ENCODE measurements around the gene VSTM4.

Gene VSTM4

GRCh38 chr10:49141541-49142332, 26.4 kb upstream of the VSTM4 start:
- no peak for DNase-seq (ENCODE audit: low read depth)

GRCh38 chr10:49140304-49141177, 25.2 kb upstream of the VSTM4 start:
- no peak for DNase-seq (ENCODE audit: low read depth)

GRCh38 chr10:49139846-49140195, 24.5 kb upstream of the VSTM4 start:
- no peak for DNase-seq (ENCODE audit: low read depth)

- DNase-seq (ENCODE audit: low read depth): no peak
Observed at GRCh38 chr10:49139028-49139845, 23.9 kb upstream of the VSTM4 start.

GRCh38 chr10:49138361-49138891, 23.1 kb upstream of the VSTM4 start:
- no peak for DNase-seq (ENCODE audit: low read depth)

- DNase-seq (ENCODE audit: low read depth): no peak
Observed at GRCh38 chr10:49136525-49136924, 21.2 kb upstream of the VSTM4 start.

- no peak for DNase-seq (ENCODE audit: low read depth)
Observed at GRCh38 chr10:49135575-49136313, 20.4 kb upstream of the VSTM4 start.

- DNase-seq (ENCODE audit: low read depth): no peak
Observed at GRCh38 chr10:49134327-49134726, 19.0 kb upstream of the VSTM4 start.

GRCh38 chr10:49133706-49134248, 18.5 kb upstream of the VSTM4 start, which contains the start of gene FAM170B:
Gene FAM170B (minus strand): TSS chr10:49134021. CDS start chr10:49133918, 103 bp downstream.
- DNase-seq (ENCODE audit: low read depth): no peak

- no peak for DNase-seq (ENCODE audit: low read depth)
Observed at GRCh38 chr10:49132362-49132737, 17.0 kb upstream of the VSTM4 start.

- DNase-seq (ENCODE audit: low read depth): no peak
Observed at GRCh38 chr10:49131507-49132361, 16.4 kb upstream of the VSTM4 start.

GRCh38 chr10:49129376-49129775, 14.1 kb upstream of the VSTM4 start:
- no peak for DNase-seq (ENCODE audit: low read depth)

GRCh38 chr10:49128854-49129253, 13.5 kb upstream of the VSTM4 start:
- no peak for DNase-seq (ENCODE audit: low read depth)

GRCh38 chr10:49123981-49124950, 8.9 kb upstream of the VSTM4 start:
- DNase-seq (ENCODE audit: low read depth): no peak

GRCh38 chr10:49120911-49121310, 5.6 kb upstream of the VSTM4 start:
- DNase-seq (ENCODE audit: low read depth): no peak

- DNase-seq (ENCODE audit: low read depth): no peak
Observed at GRCh38 chr10:49119746-49120145, 4.4 kb upstream of the VSTM4 start.

- no peak for DNase-seq (ENCODE audit: low read depth)
Observed at GRCh38 chr10:49118430-49119074, 3.2 kb upstream of the VSTM4 start.

GRCh38 chr10:49117376-49118070, 2.2 kb upstream of the VSTM4 start:
- DNase-seq (ENCODE audit: low read depth): no peak

Measured in stimulated activated CD8-positive, alpha-beta memory T cell treated with anti-CD3 and anti-CD28 coated beads, Interleukin-7, amount 100 ng/mL, for 24 hours (primary cell).